KMS-11 (cell line): Measurements from ENCODE around the gene KIAA1755.
"Not testable (repeated sequence)": the region's sequence is repeated elsewhere in the genome, so short reads cannot be mapped to it uniquely, and the experiment has no call there.

Experiments
- H2AFZ ChIP-seq: fragments of 200-600 bp; sonication (generic); 2 replicates; pipeline ENCODE4 v1.6.1; 2016; ENCODE audit warnings: antibody characterized with exemption, mixed run types, low read depth
- H3K27ac ChIP-seq: fragments of 200-600 bp; sonication (generic); 2 replicates; pipeline ENCODE4 v1.6.1; 2016; ENCODE audit warnings: mild to moderate bottlenecking, mixed run types
- H3K27me3 ChIP-seq: fragments of 200-600 bp; sonication (generic); 2 replicates; pipeline ENCODE4 v1.6.1; 2017; ENCODE audit warnings: mild to moderate bottlenecking, low read depth, mixed run types, moderate library complexity; ENCODE audit not compliant: insufficient read depth
- H3K36me3 ChIP-seq: fragments of 200-600 bp; sonication (generic); 2 replicates; pipeline ENCODE4 v1.6.1; 2017; ENCODE audit warnings: mild to moderate bottlenecking, mixed run types; ENCODE audit not compliant: insufficient read depth
- H3K4me1 ChIP-seq: fragments of 200-600 bp; sonication (generic); 2 replicates; pipeline ENCODE4 v1.6.1; 2016; ENCODE audit warnings: mild to moderate bottlenecking, low read depth, mixed run types; ENCODE audit not compliant: poor library complexity, severe bottlenecking
- H3K4me2 ChIP-seq: fragments of 200-600 bp; sonication (generic); 2 replicates; pipeline ENCODE4 v1.7.0; 2016; ENCODE audit warnings: mild to moderate bottlenecking, mixed run types
- H3K4me3 ChIP-seq: fragments of 200-600 bp; sonication (generic); IDR thresholded peaks from 2 replicates; pipeline ENCODE4 v1.6.1; 2017; ENCODE audit warnings: low read depth, low read length, mixed read lengths; ENCODE audit not compliant: insufficient read depth
- H3K79me2 ChIP-seq: fragments of 200-600 bp; sonication (generic); 2 replicates; pipeline ENCODE4 v1.6.1; 2016; ENCODE audit warnings: low read depth, mixed run types; ENCODE audit not compliant: insufficient read depth
- H3K9ac ChIP-seq: fragments of 200-600 bp; sonication (generic); 2 replicates; pipeline ENCODE4 v1.6.1; 2016; ENCODE audit warnings: mild to moderate bottlenecking, mixed run types
- H4K20me1 ChIP-seq: fragments of 200-600 bp; sonication (generic); 2 replicates; pipeline ENCODE4 v1.6.1; 2016; ENCODE audit warnings: mild to moderate bottlenecking, mixed run types; ENCODE audit not compliant: insufficient read depth
- TF ChIP-seq, protein P1 (sequence below): fragments of 200-600 bp; sonication (generic); conservative IDR thresholded peaks from 2 replicates; pipeline ENCODE4 v1.6.1; 2017; ENCODE audit warnings: low read depth, mild to moderate bottlenecking, antibody characterized with exemption, low read length, moderate library complexity, mixed read lengths

Gene KIAA1755

DNA sequence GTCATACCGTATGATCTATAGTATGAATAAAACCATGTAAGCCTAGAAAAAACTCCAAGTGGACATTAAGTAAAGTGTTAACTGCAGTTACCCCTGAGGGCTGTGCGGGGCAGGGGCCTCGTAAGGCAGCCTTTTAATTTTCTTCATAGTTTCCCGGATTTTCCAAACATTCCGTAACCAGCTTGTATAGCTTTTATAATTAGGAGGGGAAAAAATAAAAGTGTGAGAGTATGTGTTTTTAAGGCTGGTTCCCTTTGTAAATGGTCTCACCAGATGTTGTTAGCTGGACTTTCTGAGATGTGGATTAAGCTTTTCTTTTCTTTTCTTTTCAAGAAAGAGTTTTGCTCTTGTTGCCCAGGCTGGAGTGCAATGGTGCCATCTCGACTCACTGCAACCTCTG lies 7.0 kb downstream of the KIAA1755 start:
- TF ChIP-seq, protein P1, sequence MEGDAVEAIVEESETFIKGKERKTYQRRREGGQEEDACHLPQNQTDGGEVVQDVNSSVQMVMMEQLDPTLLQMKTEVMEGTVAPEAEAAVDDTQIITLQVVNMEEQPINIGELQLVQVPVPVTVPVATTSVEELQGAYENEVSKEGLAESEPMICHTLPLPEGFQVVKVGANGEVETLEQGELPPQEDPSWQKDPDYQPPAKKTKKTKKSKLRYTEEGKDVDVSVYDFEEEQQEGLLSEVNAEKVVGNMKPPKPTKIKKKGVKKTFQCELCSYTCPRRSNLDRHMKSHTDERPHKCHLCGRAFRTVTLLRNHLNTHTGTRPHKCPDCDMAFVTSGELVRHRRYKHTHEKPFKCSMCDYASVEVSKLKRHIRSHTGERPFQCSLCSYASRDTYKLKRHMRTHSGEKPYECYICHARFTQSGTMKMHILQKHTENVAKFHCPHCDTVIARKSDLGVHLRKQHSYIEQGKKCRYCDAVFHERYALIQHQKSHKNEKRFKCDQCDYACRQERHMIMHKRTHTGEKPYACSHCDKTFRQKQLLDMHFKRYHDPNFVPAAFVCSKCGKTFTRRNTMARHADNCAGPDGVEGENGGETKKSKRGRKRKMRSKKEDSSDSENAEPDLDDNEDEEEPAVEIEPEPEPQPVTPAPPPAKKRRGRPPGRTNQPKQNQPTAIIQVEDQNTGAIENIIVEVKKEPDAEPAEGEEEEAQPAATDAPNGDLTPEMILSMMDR, result no peak
- Histone ChIP-seq H3K79me2 (no peaks in the 10 kb centered on the region), H3K4me1 (no peaks in the 10 kb centered on the region), H4K20me1 (no peaks in the 10 kb centered on the region; the same call in 1 of the 2 replicates), H3K4me2 (no peak overlapping the region), H3K27me3 (no peaks in the 10 kb centered on the region), H3K9ac (no peak overlapping the region), H3K27ac (no peak overlapping the region), H3K4me3 (no peak overlapping the region), H2AFZ (no peak overlapping the region), H3K36me3 (no peaks in the 10 kb centered on the region)

DNA sequence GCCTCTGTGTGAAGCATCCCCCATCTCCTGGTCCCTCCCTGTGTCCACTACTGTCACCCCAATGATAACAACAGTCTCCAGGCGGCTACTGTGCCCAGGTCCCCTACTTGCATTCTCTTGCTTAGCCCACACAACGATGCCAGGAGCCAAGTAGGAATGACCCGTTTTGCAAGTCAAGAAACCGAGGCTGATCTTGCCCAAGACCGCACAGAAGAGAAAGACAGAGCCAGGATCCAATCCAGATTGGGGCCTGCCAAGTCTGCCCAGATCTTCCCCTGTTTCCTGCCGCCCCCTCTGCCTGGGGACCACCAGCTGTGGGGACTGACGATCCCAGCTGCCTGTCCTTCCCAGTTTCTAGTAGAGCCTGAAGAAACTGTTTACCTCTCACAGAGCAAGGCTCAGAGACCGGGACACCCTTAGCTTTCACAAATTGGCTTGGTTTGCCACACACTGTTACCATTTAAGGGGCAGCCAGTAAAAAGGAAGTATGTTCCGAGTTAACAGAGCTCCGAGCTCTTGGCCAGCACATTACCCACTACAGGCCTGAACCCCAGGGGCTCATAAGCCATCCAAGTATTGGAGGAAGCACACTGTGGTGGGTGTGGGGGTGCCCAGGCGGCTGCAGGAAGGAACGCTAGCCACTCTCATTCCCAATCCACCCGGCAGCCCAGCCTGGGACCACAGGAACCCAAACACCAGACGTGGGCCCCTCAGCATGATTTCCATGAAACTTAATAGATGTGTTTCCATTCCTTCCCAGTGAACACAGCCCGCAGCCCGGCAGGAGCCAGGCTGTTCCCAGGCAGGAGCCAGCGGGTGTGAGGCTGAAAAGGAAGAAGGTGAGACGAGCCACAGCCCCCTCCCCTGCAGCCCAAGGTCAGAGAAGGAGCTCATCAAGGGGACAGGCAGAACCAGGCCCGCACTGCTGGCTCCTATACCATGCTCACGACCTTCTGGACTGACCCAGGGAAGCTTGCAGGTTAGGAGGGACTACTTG lies 7.9 kb downstream of the KIAA1755 start:
- Histone ChIP-seq H3K4me2 (no peak overlapping the region), H3K36me3 (no peaks in the 10 kb centered on the region), H3K27ac (no peak overlapping the region), H2AFZ (no peak overlapping the region), H3K27me3 (no peaks in the 10 kb centered on the region), H3K4me1 (no peaks in the 10 kb centered on the region), H3K4me3 (no peak overlapping the region), H3K9ac (no peak overlapping the region), H3K79me2 (no peaks in the 10 kb centered on the region), H4K20me1 (no peaks in the 10 kb centered on the region; the same call in 1 of the 2 replicates)
- TF ChIP-seq, protein P1, result no peak

DNA sequence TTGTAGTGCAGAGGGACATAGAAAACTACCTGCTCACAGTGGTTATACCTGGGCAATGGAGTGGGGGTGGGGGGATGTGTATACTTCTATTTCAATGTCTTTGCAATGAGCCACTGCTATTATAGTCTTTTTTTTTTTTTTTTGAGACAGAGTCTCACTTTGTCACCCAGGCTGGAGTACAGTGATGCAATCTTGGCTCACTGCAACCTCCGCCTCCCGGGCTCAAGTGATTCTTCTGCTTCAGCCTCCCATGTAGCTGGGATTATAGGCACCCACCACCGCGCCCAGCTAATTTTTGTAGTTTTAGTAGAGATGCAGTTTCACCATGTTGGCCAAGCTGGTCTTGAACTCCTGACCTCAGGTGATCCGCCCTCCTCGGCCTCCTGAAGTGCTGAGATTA lies 9.1 kb downstream of the KIAA1755 start:
- H3K4me3 ChIP-seq, H3K4me1 ChIP-seq, H3K27me3 ChIP-seq, H3K4me2 ChIP-seq, H4K20me1 ChIP-seq, H3K27ac ChIP-seq, H3K9ac ChIP-seq, H3K36me3 ChIP-seq, H3K79me2 ChIP-seq, H2AFZ ChIP-seq: not testable (repeated sequence)

DNA sequence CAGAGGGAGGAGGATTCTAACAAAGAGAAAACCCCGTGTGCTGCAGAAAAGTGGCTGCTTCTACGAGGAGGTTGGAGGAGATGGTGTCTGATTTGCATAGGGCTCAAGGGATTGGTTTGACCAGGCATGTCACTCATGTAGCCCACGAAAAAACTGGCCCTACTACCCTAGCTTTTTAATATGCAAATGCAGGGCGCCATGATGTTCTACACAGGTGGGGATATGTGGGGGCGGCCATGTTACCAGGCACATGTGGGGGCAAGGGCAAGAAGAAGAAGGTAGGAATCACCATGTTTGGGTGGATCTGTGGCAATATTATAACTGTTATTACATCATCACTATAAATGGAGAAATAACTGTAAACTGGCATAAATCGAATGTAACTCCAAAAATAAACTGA lies 9.9 kb downstream of the KIAA1755 start:
- TF ChIP-seq, protein P1, result no peak
- Histone ChIP-seq H2AFZ (no peak overlapping the region), H3K4me1 (no peaks in the 10 kb centered on the region)

More for the DNA sequence above, 9.9 kb downstream of the KIAA1755 start:
- Histone ChIP-seq H3K4me3 (no peak overlapping the region), H3K27me3 (no peaks in the 10 kb centered on the region), H3K27ac (no peak overlapping the region), H3K79me2 (no peaks in the 10 kb centered on the region), H4K20me1 (no peaks in the 10 kb centered on the region; the same call in 1 of the 2 replicates), H3K4me2 (no peak overlapping the region), H3K9ac (no peak overlapping the region), H3K36me3 (no peaks in the 10 kb centered on the region)
